HG03025 (cell line): Measurements from ENCODE around the gene MMAA.
"Not testable (repeated sequence)": the region's sequence is repeated elsewhere in the genome, so short reads cannot be mapped to it uniquely, and the experiment has no call there.

Experiments
- ATAC-seq: cut with Tn5 transposase; IDR thresholded peaks from one replicate; pipeline ENCODE4 v1.9.1; 2021; ENCODE audit warnings: mild to moderate bottlenecking, moderate library complexity; ENCODE audit not compliant: unreplicated experiment, low FRiP score

Gene MMAA

GRCh38 chr4:145618932-145619638 lies at the start of gene MMAA:
Gene MMAA (plus strand): TSS chr4:145619385. CDS start chr4:145639140, 19,755 bp downstream.
- peak; percentile 96 for ATAC-seq

- not testable (repeated sequence) for ATAC-seq
Observed at GRCh38 chr4:145574546-145574945, 44.6 kb upstream of the MMAA start.

- ATAC-seq: no peak
Observed at GRCh38 chr4:145580906-145581305, 38.3 kb upstream of the MMAA start.

GRCh38 chr4:145583191-145584055 lies 35.8 kb upstream of the MMAA start:
- ATAC-seq: no peak

GRCh38 chr4:145587088-145587754 lies 32.0 kb upstream of the MMAA start:
- ATAC-seq: no peak

- not testable (repeated sequence) for ATAC-seq
Observed at GRCh38 chr4:145589381-145589780, 29.8 kb upstream of the MMAA start.

GRCh38 chr4:145589916-145590702 lies 29.1 kb upstream of the MMAA start:
- no peak for ATAC-seq

GRCh38 chr4:145602129-145602760 lies 16.9 kb upstream of the MMAA start:
- ATAC-seq: no peak

GRCh38 chr4:145605941-145606340 lies 13.2 kb upstream of the MMAA start:
- ATAC-seq: no peak

- peak; percentile 85 for ATAC-seq
Observed at GRCh38 chr4:145609481-145610427, 9.4 kb upstream of the MMAA start.

GRCh38 chr4:145613566-145614232 lies 5.5 kb upstream of the MMAA start:
- no peak for ATAC-seq

- no peak for ATAC-seq
Observed at GRCh38 chr4:145614233-145614610, 5.0 kb upstream of the MMAA start.

GRCh38 chr4:145618210-145618931 lies 814 bp upstream of the MMAA start:
- no peak for ATAC-seq

- ATAC-seq: peak; percentile 47
Observed at GRCh38 chr4:145619639-145619996, 433 bp downstream of the MMAA start.

- ATAC-seq: not testable (repeated sequence)
Observed at GRCh38 chr4:145622067-145622466, 2.9 kb downstream of the MMAA start.

- ATAC-seq: no peak
Observed at GRCh38 chr4:145623831-145624230, 4.6 kb downstream of the MMAA start.

- no peak for ATAC-seq
Observed at GRCh38 chr4:145625677-145626622, 6.8 kb downstream of the MMAA start.
